NT2/D1 (cell line): ENCODE measurements around the gene SSBP2.

ENCODE experiments used
- SUZ12 ChIP-seq: IDR thresholded peaks from 2 replicates; pipeline ENCODE4 v1.6.1; 2011; ENCODE audit not compliant: insufficient read length, insufficient read depth; ENCODE audit errors: extremely low read depth
- YY1 ChIP-seq: IDR thresholded peaks from 2 replicates; pipeline ENCODE4 v1.6.1; 2011; ENCODE audit not compliant: insufficient read length, insufficient read depth
- ZNF274 ChIP-seq: IDR thresholded peaks from 2 replicates; pipeline ENCODE4 v1.6.1; 2011; ENCODE audit warnings: mild to moderate bottlenecking, low read depth, low read length

- no peak for TF ChIP-seq YY1
- no peak for TF ChIP-seq SUZ12
- TF ChIP-seq ZNF274: no peak
Measured at GRCh38 chr5:81435023-81435422, 315.9 kb downstream of the SSBP2 start.
